ENCODE data around the gene SORCS2. TPM values are rescaled to one million over a fixed set of nuclear protein-coding genes. Genes with fewer than 3 reads are reported as not detected.

The SORCS2 gene
- total and polyA plus RNA-seq, 2 donors (not counting 1 experiment from before 2014, with no cell fraction given) = not detected

- H2AFZ ChIP-seq (ENCODE audit: insufficient read depth, low read depth, low read length, poor library complexity, severe bottlenecking) = no peak overlapping the region
- DNase-seq (no peak), ATAC-seq (ENCODE audit: low read depth) (no peak)
- 90% methylated on average over 19 of the region's 23 CpGs for WGBS (ENCODE audit: insufficient coverage)
- no peak overlapping the region for H3K9ac ChIP-seq (ENCODE audit: low read length)
- H3K4me1 Mint-ChIP-seq = no peaks in the 10 kb centered on the region
- intact Hi-C loops (cut with micrococcal nuclease) = no loop called here
- H3K4me3 ChIP-seq (ENCODE audit: control extremely low read depth in 1 of 5, extremely low read depth in 1 of 5, insufficient read depth in 1 of 5, low read depth in 2 of 5, low read length in 4 of 5) = no peak overlapping the region
- H3K4me1 ChIP-seq (ENCODE audit: control insufficient read depth in 2 of 2, insufficient read depth in 2 of 2, low read length in 2 of 2) = no peaks in the 10 kb centered on the region
- H3K9me3 ChIP-seq (ENCODE audit: control extremely low read depth in 1 of 3, control insufficient read depth in 2 of 3, insufficient read depth in 1 of 3, low read length in 2 of 3) = peaks cover 0 to under 1% (median 0%) of the 10 kb centered on the region in 3 donors
- H3K27ac ChIP-seq (ENCODE audit: low read length in 2 of 2) = no peak overlapping the region
- peaks cover 8% of the 10 kb centered on the region for H3K27me3 Mint-ChIP-seq
- H3K4me2 ChIP-seq (replicated peaks; ENCODE audit: low read depth, low read length, poor library complexity, severe bottlenecking) = no peak overlapping the region
- H3K4me3 Mint-ChIP-seq = no peak overlapping the region
- H3K36me3 ChIP-seq (replicated peaks in 1 of 2; ENCODE audit: control extremely low read depth in 1 of 2, control insufficient read depth in 1 of 2, extremely low read depth in 1 of 2, insufficient read depth in 2 of 2, low read length in 1 of 2) = no peaks in the 10 kb centered on the region
- H4K20me1 ChIP-seq (ENCODE audit: control insufficient read depth, insufficient read depth, low read length, poor library complexity, severe bottlenecking) = no peaks in the 10 kb centered on the region
- no peaks in the 10 kb centered on the region for H3K9me3 Mint-ChIP-seq (ENCODE audit: insufficient read depth)
- no peak for TF ChIP-seq EZH2 (IDR thresholded peaks at IDR 0.05; ENCODE audit: borderline replicate concordance, insufficient read depth, low read depth, low read length, poor library complexity, severe bottlenecking)
- TF ChIP-seq CTCF (IDR thresholded peaks at IDR 0.05) = no peak
- CTCF ChIA-PET = no interaction called here
- no peaks in the 10 kb centered on the region for H3K79me2 ChIP-seq (ENCODE audit: control insufficient read depth, insufficient read depth, low read length)
- POLR2A ChIA-PET = no interaction called here
- H3K27ac Mint-ChIP-seq = no peak overlapping the region
- no peaks in the 10 kb centered on the region for H3K27me3 ChIP-seq (replicated peaks in 1 of 4; ENCODE audit: control extremely low read depth in 1 of 4, control insufficient read depth in 3 of 4, insufficient read depth in 4 of 4, low read length in 3 of 4)
Measured at GRCh38 chr4:7766661-7767345, 574.5 kb downstream of the SORCS2 start.

GRCh38 chr4:7767526-7767925, 575.2 kb downstream of the SORCS2 start:
- Histone ChIP-seq H3K9me3 (ENCODE audit: control extremely low read depth in 1 of 3, control insufficient read depth in 2 of 3, insufficient read depth in 1 of 3, low read length in 2 of 3) (no peaks in the 10 kb centered on the region), H3K4me3 (ENCODE audit: control extremely low read depth in 1 of 5, extremely low read depth in 1 of 5, insufficient read depth in 1 of 5, low read depth in 2 of 5, low read length in 4 of 5) (no peak overlapping the region), H3K27ac (ENCODE audit: low read length in 2 of 2) (no peak overlapping the region), H3K4me2 (replicated peaks; ENCODE audit: low read depth, low read length, poor library complexity, severe bottlenecking) (no peak overlapping the region), H2AFZ (ENCODE audit: insufficient read depth, low read depth, low read length, poor library complexity, severe bottlenecking) (no peak overlapping the region), H3K4me1 (ENCODE audit: control insufficient read depth in 2 of 2, insufficient read depth in 2 of 2, low read length in 2 of 2) (no peaks in the 10 kb centered on the region), H3K27me3 (replicated peaks in 1 of 4; ENCODE audit: control extremely low read depth in 1 of 4, control insufficient read depth in 3 of 4, insufficient read depth in 4 of 4, low read length in 3 of 4) (no peaks in the 10 kb centered on the region), H3K9ac (ENCODE audit: low read length) (no peak overlapping the region), H3K79me2 (ENCODE audit: control insufficient read depth, insufficient read depth, low read length) (no peaks in the 10 kb centered on the region), H4K20me1 (ENCODE audit: control insufficient read depth, insufficient read depth, low read length, poor library complexity, severe bottlenecking) (no peaks in the 10 kb centered on the region), H3K36me3 (replicated peaks in 1 of 2; ENCODE audit: control extremely low read depth in 1 of 2, control insufficient read depth in 1 of 2, extremely low read depth in 1 of 2, insufficient read depth in 2 of 2, low read length in 1 of 2) (no peaks in the 10 kb centered on the region)
- WGBS (ENCODE audit: insufficient coverage) = 87% methylated on average over 7 of the region's 9 CpGs
- ATAC-seq (ENCODE audit: low read depth) (no peak), DNase-seq (no peak)
- Mint-ChIP-seq H3K9me3 (ENCODE audit: insufficient read depth) (no peaks in the 10 kb centered on the region), H3K27ac (no peak overlapping the region), H3K27me3 (peaks cover 10% of the 10 kb centered on the region), H3K4me1 (no peaks in the 10 kb centered on the region), H3K4me3 (no peak overlapping the region)
- ChIA-PET POLR2A (no interaction called here), CTCF (interaction anchor here (1.2 kb wide), 1 partner anchor 10 kb away, joined by 3 read pairs; no protein-coding TSS in a partner anchor)
- intact Hi-C loops (cut with micrococcal nuclease) = no loop called here
- TF ChIP-seq EZH2 (IDR thresholded peaks at IDR 0.05; ENCODE audit: borderline replicate concordance, insufficient read depth, low read depth, low read length, poor library complexity, severe bottlenecking) = no peak
- no peak for TF ChIP-seq CTCF (IDR thresholded peaks at IDR 0.05)
